Measurements from ENCODE around the gene VGLL1. TPM values are rescaled to one million over a fixed set of nuclear protein-coding genes. Genes with fewer than 3 reads are reported as not detected.

The VGLL1 gene
- total and polyA plus RNA-seq, 10 of the 15 experiments (the other 5 are each of a cell fraction or from before 2014, with no cell fraction given) = not detected

- Histone ChIP-seq H3K79me2 (ENCODE audit: control insufficient read depth, insufficient read depth, low read length) (no peaks in the 10 kb centered on the region), H3K4me3 (no peak overlapping the region), H2AFZ (ENCODE audit: control insufficient read depth, low read depth, low read length) (no peak overlapping the region), H3K27me3 (replicated peaks in 1 of 2; ENCODE audit: control insufficient read depth in 2 of 2, insufficient read depth in 2 of 2, low read length in 1 of 2) (no peaks in the 10 kb centered on the region), H4K20me1 (ENCODE audit: control insufficient read depth, insufficient read depth) (no peaks in the 10 kb centered on the region), H3K9ac (ENCODE audit: control insufficient read depth, insufficient read depth, low read length) (no peak overlapping the region), H3K36me3 (ENCODE audit: control insufficient read depth in 2 of 2, insufficient read depth in 2 of 2, low read length in 1 of 2) (no peaks in the 10 kb centered on the region), H3K4me1 (ENCODE audit: control insufficient read depth, insufficient read depth, low read length) (no peaks in the 10 kb centered on the region), H3K4me2 (ENCODE audit: control insufficient read depth, insufficient read depth) (no peak overlapping the region), H3K27ac (ENCODE audit: control insufficient read depth, insufficient read depth) (no peak overlapping the region), H3K9me3 (replicated peaks; ENCODE audit: control insufficient read depth, insufficient read depth, low read length) (no peaks in the 10 kb centered on the region)
- 67% methylated on average over 2 of the region's 2 CpGs for WGBS (ENCODE audit: insufficient coverage, insufficient replicate concordance, low lambda C conversion rate, missing lambda C conversion rate)
- in situ Hi-C loops (cut with MboI) = no loop called here
- no peak for ATAC-seq
- RAD21 ChIA-PET (ENCODE audit: unreplicated experiment) = no interaction called here
- no TSS peak for BruUV-seq (replicated peaks)
- CTCF ChIA-PET = no interaction called here
- POLR2A ChIA-PET = no interaction called here
- intact Hi-C loops (cut with micrococcal nuclease; ENCODE audit: unreplicated experiment) = no loop called here
- no peak for FAIRE-seq
- DNase-seq (ENCODE audit: low read depth, low spot score) = no peak
- SMC1A ChIA-PET (ENCODE audit: uncharacterized antibody, unreplicated experiment) = interaction anchor here (4.8 kb wide), 1 partner anchor 21 kb away, joined by 17 read pairs; no protein-coding TSS in a partner anchor
- no peak for TF ChIP-seq CBX3 (IDR thresholded peaks at IDR 0.05; ENCODE audit: borderline replicate concordance, low read depth)
- no peak for TF ChIP-seq SKIL (IDR thresholded peaks at IDR 0.05; ENCODE audit: low read depth, poor library complexity, severe bottlenecking)
- no peak for TF ChIP-seq ZNF24 (IDR thresholded peaks at IDR 0.05)
- no peak for TF ChIP-seq PAX5 (IDR thresholded peaks at IDR 0.05; ENCODE audit: borderline replicate concordance, low read depth, low read length)
- no peak for TF ChIP-seq BACH1 (IDR thresholded peaks at IDR 0.05; ENCODE audit: borderline replicate concordance)
- no peak for TF ChIP-seq KAT2A (conservative IDR thresholded peaks at IDR 0.05; ENCODE audit: control insufficient read depth, low read depth, low read length)
- no peak for TF ChIP-seq TBL1XR1 (IDR thresholded peaks at IDR 0.05; ENCODE audit: low read depth, low read length)
- no peak for TF ChIP-seq IKZF2 (IDR thresholded peaks at IDR 0.05)
- no peak for TF ChIP-seq SMARCA5 (IDR thresholded peaks at IDR 0.05)
- TF ChIP-seq PKNOX1 (IDR thresholded peaks at IDR 0.05) = no peak
- no peak for TF ChIP-seq ELK1 (IDR thresholded peaks at IDR 0.05; ENCODE audit: low read depth, low read length)
- TF ChIP-seq, protein P1, sequence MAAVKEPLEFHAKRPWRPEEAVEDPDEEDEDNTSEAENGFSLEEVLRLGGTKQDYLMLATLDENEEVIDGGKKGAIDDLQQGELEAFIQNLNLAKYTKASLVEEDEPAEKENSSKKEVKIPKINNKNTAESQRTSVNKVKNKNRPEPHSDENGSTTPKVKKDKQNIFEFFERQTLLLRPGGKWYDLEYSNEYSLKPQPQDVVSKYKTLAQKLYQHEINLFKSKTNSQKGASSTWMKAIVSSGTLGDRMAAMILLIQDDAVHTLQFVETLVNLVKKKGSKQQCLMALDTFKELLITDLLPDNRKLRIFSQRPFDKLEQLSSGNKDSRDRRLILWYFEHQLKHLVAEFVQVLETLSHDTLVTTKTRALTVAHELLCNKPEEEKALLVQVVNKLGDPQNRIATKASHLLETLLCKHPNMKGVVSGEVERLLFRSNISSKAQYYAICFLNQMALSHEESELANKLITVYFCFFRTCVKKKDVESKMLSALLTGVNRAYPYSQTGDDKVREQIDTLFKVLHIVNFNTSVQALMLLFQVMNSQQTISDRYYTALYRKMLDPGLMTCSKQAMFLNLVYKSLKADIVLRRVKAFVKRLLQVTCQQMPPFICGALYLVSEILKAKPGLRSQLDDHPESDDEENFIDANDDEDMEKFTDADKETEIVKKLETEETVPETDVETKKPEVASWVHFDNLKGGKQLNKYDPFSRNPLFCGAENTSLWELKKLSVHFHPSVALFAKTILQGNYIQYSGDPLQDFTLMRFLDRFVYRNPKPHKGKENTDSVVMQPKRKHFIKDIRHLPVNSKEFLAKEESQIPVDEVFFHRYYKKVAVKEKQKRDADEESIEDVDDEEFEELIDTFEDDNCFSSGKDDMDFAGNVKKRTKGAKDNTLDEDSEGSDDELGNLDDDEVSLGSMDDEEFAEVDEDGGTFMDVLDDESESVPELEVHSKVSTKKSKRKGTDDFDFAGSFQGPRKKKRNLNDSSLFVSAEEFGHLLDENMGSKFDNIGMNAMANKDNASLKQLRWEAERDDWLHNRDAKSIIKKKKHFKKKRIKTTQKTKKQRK (IDR thresholded peaks at IDR 0.05; ENCODE audit: low read depth, low read length) = no peak
- TF ChIP-seq RAD21 (IDR thresholded peaks at IDR 0.05; ENCODE audit: insufficient read depth, low read depth, low read length) = no peak
- TF ChIP-seq PML (IDR thresholded peaks at IDR 0.05; ENCODE audit: low read length) = no peak
- TF ChIP-seq CHD4 (IDR thresholded peaks at IDR 0.05) = no peak
- TF ChIP-seq RFX5 (IDR thresholded peaks at IDR 0.05; ENCODE audit: low read depth, low read length) = no peak
Measured at GRCh38 chrX:136597356-136597755, 65.3 kb downstream of the VGLL1 start.

Measured in GM12878 (cell line).